BLaER1 treated with 17β-estradiol and CSF1 and Interleukin-3, amounts not matched to agents 10 nM and 100 nM (cell line): Measurements from ENCODE around the gene EIF4EBP2.

Experiments
- H3K27ac ChIP-seq, 11 experiments: shearing (Covaris generic); formaldehyde crosslinking; 2 replicates each; pipeline ENCODE4 v1.8.1; 2022
- H3K27me3 ChIP-seq, 11 experiments: shearing (Covaris generic); formaldehyde crosslinking; 2 replicates each; pipeline ENCODE4 v1.8.1; 2022
- H3K36me3 ChIP-seq, 11 experiments: shearing (Covaris generic); formaldehyde crosslinking; 2 replicates each; pipeline ENCODE4 v1.8.1; 2022
- H3K4me1 ChIP-seq, 10 experiments: shearing (Covaris generic); formaldehyde crosslinking; 2 replicates each; pipeline ENCODE4 v1.8.1; 2022
- H3K4me2 ChIP-seq, 11 experiments: shearing (Covaris generic); formaldehyde crosslinking; 2 replicates each; pipeline ENCODE4 v1.8.1; 2022
- H3K4me3 ChIP-seq, 10 experiments: shearing (Covaris generic); formaldehyde crosslinking; 2 replicates each; pipeline ENCODE4 v1.8.1; 2022
- H3K9ac ChIP-seq, 11 experiments: shearing (Covaris generic); formaldehyde crosslinking; 2 replicates each; pipeline ENCODE4 v1.8.1; 2022
- H3K9me3 ChIP-seq, 11 experiments: shearing (Covaris generic); formaldehyde crosslinking; replicated peaks in 1 of 11; 2 replicates each; pipeline ENCODE4 v1.8.1; 2022
- H4K20me1 ChIP-seq, 11 experiments: shearing (Covaris generic); formaldehyde crosslinking; 2 replicates each; pipeline ENCODE4 v1.8.1; 2022
- Cebpa-rat ChIP-seq, 11 experiments: shearing (Covaris generic); IDR thresholded peaks; 2 replicates each; pipeline ENCODE4 v1.8.1; 2022

The EIF4EBP2 gene

GRCh38 chr10:70362328-70362727, 41.6 kb upstream of the EIF4EBP2 start:
- no peaks in the 10 kb centered on the region; a peak in 2 of 22 replicates for H4K20me1 ChIP-seq
- H3K4me2 ChIP-seq = peak overlapping the region in 10 of 11 experiments; percentile 14 to 56 (median 42); a peak in 15 of 22 replicates
- no peaks in the 10 kb centered on the region for H3K36me3 ChIP-seq
- peak overlapping the region in 4 of 11 experiments; percentile 16 to 90 (median 66); a peak in 7 of 22 replicates for H3K27ac ChIP-seq
- H3K4me3 ChIP-seq = no peak overlapping the region
- peaks cover 35 to 51% (median 46%) of the 10 kb centered on the region in 10 experiments for H3K4me1 ChIP-seq
- no peaks in the 10 kb centered on the region for H3K9me3 ChIP-seq
- H3K27me3 ChIP-seq = peaks cover 0 to 23% (median 0%) of the 10 kb centered on the region in 11 experiments; a peak in 2 of 22 replicates
- H3K9ac ChIP-seq = peak overlapping the region in 1 of 11 experiments; percentile 19; a peak in 1 of 22 replicates
- TF ChIP-seq Cebpa-rat (IDR thresholded peaks at IDR 0.05) = no peak

GRCh38 chr10:70363292-70363691, 40.7 kb upstream of the EIF4EBP2 start:
- H3K27me3 ChIP-seq = peaks cover 0 to 18% (median 0%) of the 10 kb centered on the region in 11 experiments; a peak in 2 of 22 replicates
- H3K36me3 ChIP-seq = no peaks in the 10 kb centered on the region
- H3K27ac ChIP-seq = peak overlapping the region in 9 of 11 experiments; percentile 66 to 90 (median 78); a peak in 17 of 22 replicates
- H3K9me3 ChIP-seq = no peaks in the 10 kb centered on the region
- peak overlapping the region; percentile 66 to 93 (median 81); a peak in 21 of 22 replicates for H3K4me2 ChIP-seq
- peak overlapping the region in 10 of 11 experiments; percentile 41 to 83 (median 68); a peak in 15 of 22 replicates for H3K9ac ChIP-seq
- peaks cover 25 to 42% (median 37%) of the 10 kb centered on the region in 10 experiments for H3K4me1 ChIP-seq
- no peaks in the 10 kb centered on the region; a peak in 2 of 22 replicates for H4K20me1 ChIP-seq
- no peak for TF ChIP-seq Cebpa-rat (IDR thresholded peaks at IDR 0.05)
- peak overlapping the region in 1 of 10 experiments; percentile 9; a peak in 1 of 20 replicates for H3K4me3 ChIP-seq

GRCh38 chr10:70363971-70364771, 39.8 kb upstream of the EIF4EBP2 start:
- H3K4me2 ChIP-seq = peak overlapping the region; percentile 66 to 93 (median 81)
- H3K27me3 ChIP-seq = peaks cover 0 to 10% (median 0%) of the 10 kb centered on the region in 11 experiments; a peak in 2 of 22 replicates
- peak overlapping the region in 10 of 11 experiments; percentile 41 to 83 (median 68); a peak in 19 of 22 replicates for H3K9ac ChIP-seq
- H3K4me3 ChIP-seq = peak overlapping the region in 2 of 10 experiments; percentile 9 to 21; a peak in 1 of 20 replicates
- H3K27ac ChIP-seq = peak overlapping the region in 9 of 11 experiments; percentile 66 to 90 (median 78); a peak in 20 of 22 replicates
- H4K20me1 ChIP-seq = no peaks in the 10 kb centered on the region; a peak in 2 of 22 replicates
- peaks cover 20 to 33% (median 28%) of the 10 kb centered on the region in 10 experiments for H3K4me1 ChIP-seq
- H3K36me3 ChIP-seq = peaks cover 0 to 5% (median 0%) of the 10 kb centered on the region in 11 experiments; a peak in 1 of 22 replicates
- no peaks in the 10 kb centered on the region for H3K9me3 ChIP-seq
- TF ChIP-seq Cebpa-rat (IDR thresholded peaks at IDR 0.05) = peak in 2 of 11 experiments; percentile 26 to 56; a peak in 3 of 22 replicates

- TF ChIP-seq Cebpa-rat (IDR thresholded peaks at IDR 0.05) = no peak
Observed at GRCh38 chr10:70364772-70365091, 39.2 kb upstream of the EIF4EBP2 start.

GRCh38 chr10:70367195-70367796, 36.6 kb upstream of the EIF4EBP2 start:
- Histone ChIP-seq H3K9ac (no peak overlapping the region), H3K27me3 (0 out of 22 replicates have a peak, but pooled peaks cover 0 to 6% (median 0%) of the 10 kb centered on the region in 11 experiments), H3K36me3 (peaks cover 0 to 19% (median 0%) of the 10 kb centered on the region in 11 experiments; a peak in 2 of 22 replicates), H3K4me3 (no peak overlapping the region), H3K4me1 (peaks cover 18 to 25% (median 24%) of the 10 kb centered on the region in 10 experiments), H3K27ac (no peak overlapping the region), H3K4me2 (no peak overlapping the region), H3K9me3 (no peaks in the 10 kb centered on the region), H4K20me1 (no peaks in the 10 kb centered on the region; a peak in 3 of 22 replicates)
- TF ChIP-seq Cebpa-rat (IDR thresholded peaks at IDR 0.05) = no peak

More at GRCh38 chr10:70364772-70365091, 39.2 kb upstream of the EIF4EBP2 start:
- Histone ChIP-seq H3K4me3 (no peak overlapping the region), H3K9me3 (no peaks in the 10 kb centered on the region), H3K9ac (no peak overlapping the region; a peak in 1 of 22 replicates), H3K4me2 (peak overlapping the region; percentile 66 to 93 (median 81); a peak in 17 of 22 replicates), H3K4me1 (peaks cover 20 to 29% (median 26%) of the 10 kb centered on the region in 10 experiments), H4K20me1 (no peaks in the 10 kb centered on the region; a peak in 2 of 22 replicates), H3K27me3 (0 out of 22 replicates have a peak, but pooled peaks cover 0 to 6% (median 0%) of the 10 kb centered on the region in 11 experiments), H3K27ac (no peak overlapping the region), H3K36me3 (peaks cover 0 to 8% (median 0%) of the 10 kb centered on the region in 11 experiments; a peak in 1 of 22 replicates)

- H4K20me1 ChIP-seq = no peaks in the 10 kb centered on the region; a peak in 3 of 22 replicates
- no peak overlapping the region for H3K4me3 ChIP-seq
- H3K36me3 ChIP-seq = peaks cover 0 to 19% (median 0%) of the 10 kb centered on the region in 11 experiments; a peak in 5 of 22 replicates
- H3K4me2 ChIP-seq = no peak overlapping the region
- H3K9me3 ChIP-seq = no peaks in the 10 kb centered on the region
- no peaks in the 10 kb centered on the region for H3K27me3 ChIP-seq
- H3K4me1 ChIP-seq = peaks cover 6 to 9% (median 9%) of the 10 kb centered on the region in 10 experiments
- TF ChIP-seq Cebpa-rat (IDR thresholded peaks at IDR 0.05) = no peak
- H3K27ac ChIP-seq = no peak overlapping the region
- H3K9ac ChIP-seq = no peak overlapping the region
Observed at GRCh38 chr10:70368774-70369482, 35.0 kb upstream of the EIF4EBP2 start.

GRCh38 chr10:70369498-70370018, 34.4 kb upstream of the EIF4EBP2 start:
- Histone ChIP-seq H3K9ac (no peak overlapping the region), H3K36me3 (peaks cover 0 to 22% (median 0%) of the 10 kb centered on the region in 11 experiments; a peak in 5 of 22 replicates), H3K27me3 (no peaks in the 10 kb centered on the region), H3K4me3 (no peak overlapping the region), H3K27ac (no peak overlapping the region), H3K4me1 (peaks cover 0 to 3% (median 3%) of the 10 kb centered on the region in 10 experiments; a peak in 12 of 20 replicates), H4K20me1 (no peaks in the 10 kb centered on the region; a peak in 2 of 22 replicates), H3K4me2 (no peak overlapping the region), H3K9me3 (no peaks in the 10 kb centered on the region)
- TF ChIP-seq Cebpa-rat (IDR thresholded peaks at IDR 0.05) = no peak

- Histone ChIP-seq H3K36me3 (peaks cover 0 to 29% (median 0%) of the 10 kb centered on the region in 11 experiments; a peak in 5 of 22 replicates), H3K27ac (no peak overlapping the region), H4K20me1 (no peaks in the 10 kb centered on the region; a peak in 2 of 22 replicates), H3K9ac (no peak overlapping the region), H3K4me2 (no peak overlapping the region), H3K9me3 (no peaks in the 10 kb centered on the region), H3K4me3 (no peak overlapping the region), H3K27me3 (no peaks in the 10 kb centered on the region), H3K4me1 (no peaks in the 10 kb centered on the region)
- TF ChIP-seq Cebpa-rat (IDR thresholded peaks at IDR 0.05) = no peak
Observed at GRCh38 chr10:70370766-70371165, 33.2 kb upstream of the EIF4EBP2 start.
